NCI-H2227 treated with DMSO at 0.1 percent for 48 hours (cell line): ENCODE measurements around the gene ACCS.
A peak's percentile ranks its signal among the peaks of the same experiment; 100 is the strongest.

Experiments used
- DNase-seq: peaks from one replicate; lab custom pipeline; 2025; lab: John Stamatoyannopoulos, UW

ACCS gene

GRCh38 chr11:44043157-44043556 is 22.9 kb upstream of the ACCS start:
- no peak for DNase-seq

- no peak for DNase-seq
Measured at GRCh38 chr11:44046182-44046581, 19.9 kb upstream of the ACCS start.

- DNase-seq = no peak
Measured at GRCh38 chr11:44047298-44047697, 18.8 kb upstream of the ACCS start.

GRCh38 chr11:44047931-44048431 is 18.1 kb upstream of the ACCS start, which contains the start of gene ACCSL:
Gene ACCSL, plus strand, starts transcription at chr11:44047981. Its CDS starts 56 bp downstream, at chr11:44048037.
- no peak for DNase-seq

- DNase-seq = no peak
Measured at GRCh38 chr11:44049832-44050231, 16.2 kb upstream of the ACCS start.

- DNase-seq = no peak
Measured at GRCh38 chr11:44051171-44051570, 14.9 kb upstream of the ACCS start.

GRCh38 chr11:44057340-44057739 is 8.7 kb upstream of the ACCS start:
- DNase-seq = no peak

GRCh38 chr11:44058275-44058674 is 7.8 kb upstream of the ACCS start:
- DNase-seq = no peak

- DNase-seq = no peak
Measured at GRCh38 chr11:44065161-44065661, 859 bp upstream of the ACCS start.

- DNase-seq = peak; percentile 38
Measured at GRCh38 chr11:44066732-44067141, 667 bp downstream of the ACCS start.

GRCh38 chr11:44067266-44067665 is 1.2 kb downstream of the ACCS start:
- no peak for DNase-seq

GRCh38 chr11:44068180-44068579 is 2.1 kb downstream of the ACCS start:
- DNase-seq = no peak

GRCh38 chr11:44071157-44071556 is 5.1 kb downstream of the ACCS start:
- no peak for DNase-seq

- DNase-seq = no peak
Measured at GRCh38 chr11:44072757-44073658, 6.9 kb downstream of the ACCS start.

GRCh38 chr11:44078794-44079193 is 12.7 kb downstream of the ACCS start:
- DNase-seq = no peak

- no peak for DNase-seq
Measured at GRCh38 chr11:44079376-44079775, 13.3 kb downstream of the ACCS start.

- no peak for DNase-seq
Measured at GRCh38 chr11:44080951-44081350, 14.9 kb downstream of the ACCS start.

GRCh38 chr11:44082645-44083044 is 16.6 kb downstream of the ACCS start:
- no peak for DNase-seq

- DNase-seq = no peak
Measured at GRCh38 chr11:44083433-44083832, 17.4 kb downstream of the ACCS start.

GRCh38 chr11:44083906-44084305 is 17.8 kb downstream of the ACCS start:
- DNase-seq = no peak

GRCh38 chr11:44085330-44085729 is 19.3 kb downstream of the ACCS start:
- DNase-seq = no peak

- DNase-seq = no peak
Measured at GRCh38 chr11:44088377-44088776, 22.3 kb downstream of the ACCS start.

- no peak for DNase-seq
Measured at GRCh38 chr11:44088871-44089270, 22.8 kb downstream of the ACCS start.
